NOMO-1 treated with dmso at 0.1 percent for 144 hours (cell line): ENCODE measurements around the gene SLC15A3.
A peak's percentile ranks its signal among the peaks of the same experiment; 100 is the strongest.
"Not testable (repeated sequence)": the region's sequence is repeated elsewhere in the genome, so short reads cannot be mapped to it uniquely, and the experiment has no call there.

Experiments
- DNase-seq: peaks from one replicate; lab custom pipeline; 2025; ENCODE audit not compliant: unreplicated experiment; lab: John Stamatoyannopoulos, UW

The SLC15A3 gene

DNA sequence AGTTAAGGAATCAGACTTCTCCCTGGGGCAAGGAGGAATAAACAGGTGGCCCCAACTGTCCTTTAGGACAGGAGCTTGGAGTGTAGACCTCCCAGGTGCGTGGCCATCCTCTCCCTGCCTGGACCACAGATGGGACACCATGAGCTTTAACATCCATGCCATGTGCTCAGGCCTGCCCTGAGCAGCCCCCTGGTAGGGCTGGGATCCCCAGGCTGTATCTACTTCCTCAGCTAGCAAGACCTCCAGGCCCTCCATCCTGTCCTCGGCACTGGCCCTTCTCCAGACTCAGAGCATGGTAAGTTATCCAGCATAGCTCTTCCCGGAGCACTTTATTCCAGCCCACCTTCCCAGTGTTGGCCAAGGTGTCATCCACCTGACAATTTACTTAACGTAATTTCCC, 25.2 kb upstream of the SLC15A3 start:
- DNase-seq, result no peak

DNA sequence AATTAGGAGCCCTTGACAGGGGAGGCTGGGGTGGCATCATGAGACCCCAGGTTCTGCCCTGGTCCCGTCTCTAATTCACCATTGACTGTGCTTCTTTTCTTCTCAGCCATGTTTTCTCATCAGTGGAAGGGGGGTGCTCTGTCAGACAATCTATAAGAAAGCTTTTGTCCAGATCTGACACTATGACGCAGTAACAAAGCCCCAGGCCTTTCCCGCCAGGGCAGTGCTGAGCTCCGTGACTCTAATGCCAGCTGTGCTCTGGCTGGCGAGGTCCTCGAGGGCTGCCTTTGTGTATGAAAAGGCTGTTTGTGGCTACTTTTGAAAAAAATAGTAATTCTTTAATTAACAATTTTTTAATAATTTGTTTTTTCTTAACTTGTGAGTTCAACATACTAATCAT, 22.8 kb upstream of the SLC15A3 start:
- no peak for DNase-seq

DNA sequence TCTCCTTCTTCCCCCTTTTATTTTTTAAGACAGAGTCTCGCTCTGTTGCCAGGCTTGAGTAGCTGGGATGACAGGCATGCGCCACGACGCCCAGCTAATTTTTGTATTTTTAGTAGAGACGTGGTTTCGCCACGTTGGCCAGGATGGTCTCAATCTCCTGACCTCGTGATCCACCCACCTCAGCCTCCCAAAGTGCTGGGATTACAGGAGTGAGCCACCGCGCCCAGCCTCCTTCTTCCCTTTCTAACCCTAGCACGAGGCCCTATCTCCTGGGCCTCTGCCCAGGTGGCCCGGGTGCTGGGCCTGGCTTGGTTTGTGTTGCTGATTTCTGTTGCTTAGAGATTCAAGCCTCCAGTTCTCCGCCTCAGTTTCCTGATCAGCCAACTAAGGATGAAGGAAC, 22.3 kb upstream of the SLC15A3 start:
- DNase-seq, result not testable (repeated sequence)

DNA sequence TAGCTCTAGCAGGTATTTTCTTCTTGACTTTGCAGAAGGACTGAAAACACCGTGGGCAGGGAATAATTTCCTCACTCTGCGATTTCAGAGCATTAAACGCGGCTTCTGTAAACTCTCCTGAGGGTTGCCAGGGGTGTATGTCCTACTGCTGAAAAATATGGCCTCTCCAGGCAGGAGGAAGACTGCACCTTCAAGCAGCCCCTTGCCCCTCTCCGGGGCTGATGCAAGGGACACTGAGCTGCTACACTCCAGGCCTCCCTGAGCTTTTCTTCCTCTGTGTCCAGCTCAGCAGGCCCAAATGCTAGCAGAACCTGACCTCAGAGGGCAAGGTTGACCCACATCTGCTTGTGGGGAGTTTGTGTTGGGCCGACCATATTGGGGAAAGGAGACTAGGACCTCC, 21.7 kb upstream of the SLC15A3 start:
- DNase-seq, result no peak

DNA sequence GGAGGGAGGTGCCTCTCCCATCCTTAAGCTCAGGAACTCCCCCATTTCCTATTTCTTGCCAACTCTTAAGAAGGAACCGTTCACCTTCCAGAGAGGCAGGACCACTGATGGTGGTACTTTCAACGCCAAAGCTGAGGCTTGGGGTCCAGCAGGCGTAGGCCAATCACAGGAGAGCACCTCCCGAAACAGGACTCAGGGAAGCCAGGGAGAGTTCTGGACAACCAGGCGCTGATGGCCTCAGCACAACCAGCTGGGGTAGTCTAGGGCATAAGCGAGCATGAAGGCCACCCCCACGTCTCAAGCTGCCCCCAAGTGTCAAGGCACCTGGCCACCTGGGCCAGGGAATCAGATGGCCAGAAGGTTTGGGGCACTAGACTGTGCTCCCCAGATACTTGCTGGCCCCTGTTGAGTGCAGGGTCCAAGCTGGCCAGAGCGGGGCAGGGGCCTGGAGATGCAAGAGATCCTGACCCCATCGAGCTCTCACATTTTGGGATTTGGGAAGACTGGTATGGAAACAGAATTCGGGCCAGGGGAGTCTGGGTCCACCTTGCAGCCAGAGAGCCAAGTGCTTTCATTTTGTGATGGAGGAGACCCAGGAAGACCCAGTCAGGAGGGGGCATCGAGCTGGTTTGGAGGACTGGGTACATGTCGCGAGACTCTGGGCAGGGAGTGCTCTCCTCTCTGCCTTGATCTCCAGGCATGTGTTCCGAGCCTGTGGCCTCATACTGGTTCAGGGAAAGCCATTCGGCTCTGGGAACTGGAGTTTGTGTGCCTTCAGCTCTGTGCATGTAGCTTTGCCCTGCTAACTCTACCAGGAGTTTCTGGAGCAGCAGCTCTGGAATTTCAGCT, 20.4 kb upstream of the SLC15A3 start:
- DNase-seq, result no peak

DNA sequence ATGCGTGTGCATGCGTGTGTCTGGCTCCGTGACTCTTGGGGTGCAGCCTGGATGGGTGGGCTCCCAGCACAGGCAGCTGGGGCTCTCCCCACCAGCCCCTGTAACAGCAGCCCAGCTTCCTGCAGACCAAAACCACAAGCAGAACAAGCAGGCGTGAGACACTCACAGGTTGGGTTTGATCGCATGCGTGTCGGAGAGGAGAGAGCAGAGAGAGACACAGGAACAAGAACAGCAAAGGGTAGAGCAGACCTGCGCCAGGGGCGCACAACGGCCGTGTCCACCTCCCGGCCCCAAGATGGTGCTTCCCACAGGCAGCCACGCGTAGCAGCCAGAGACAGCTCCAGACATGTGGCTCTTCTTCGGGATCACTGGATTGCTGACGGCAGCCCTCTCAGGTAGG, 19.5 kb upstream of the SLC15A3 start, which contains the start of gene CD6:
TSS of gene CD6 (plus strand) at position 161 of the 400 bp plus-strand sequence. CDS start at position 347, 186 bp downstream.
- DNase-seq, result no peak

DNA sequence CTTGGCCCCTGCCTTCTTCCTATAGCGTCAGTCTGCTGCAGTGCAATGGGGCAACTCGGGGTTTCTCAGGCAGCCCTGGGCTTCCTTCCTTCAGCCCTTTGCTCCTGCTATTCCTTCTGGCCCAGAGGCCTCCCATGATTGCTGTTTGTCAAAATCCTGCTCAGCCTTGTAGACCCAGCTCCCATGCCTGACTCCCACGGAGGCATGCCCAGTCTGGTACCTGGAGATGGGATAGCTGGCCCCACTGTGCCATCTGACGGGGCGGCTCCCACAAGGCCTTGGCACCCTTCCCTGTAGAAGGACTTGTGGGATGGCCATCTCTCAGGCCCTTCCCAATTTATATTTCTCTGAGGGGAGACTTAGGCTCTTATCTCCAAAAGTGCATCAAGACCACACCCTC, 18.9 kb upstream of the SLC15A3 start:
- no peak for DNase-seq

DNA sequence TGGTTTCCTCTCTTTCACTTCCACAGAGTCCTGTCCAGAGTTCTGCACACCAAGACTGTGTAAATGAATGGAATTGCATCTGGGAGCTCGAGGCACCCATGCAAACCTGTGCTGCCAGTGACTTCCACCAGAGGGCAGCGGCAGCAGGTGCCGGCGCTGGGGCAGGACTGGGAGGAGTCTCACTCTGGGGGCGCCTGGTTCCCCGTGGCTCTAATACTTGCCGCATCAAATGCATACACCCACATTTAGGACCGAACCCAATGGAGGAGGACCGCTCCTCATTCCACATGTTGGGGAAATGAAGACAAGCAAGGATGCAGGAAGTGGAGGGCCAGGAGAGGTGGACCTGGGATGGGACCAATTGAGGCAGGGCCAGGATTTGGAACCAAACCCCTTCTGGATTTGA, 18.4 kb upstream of the SLC15A3 start:
- DNase-seq, result peak; percentile 35

DNA sequence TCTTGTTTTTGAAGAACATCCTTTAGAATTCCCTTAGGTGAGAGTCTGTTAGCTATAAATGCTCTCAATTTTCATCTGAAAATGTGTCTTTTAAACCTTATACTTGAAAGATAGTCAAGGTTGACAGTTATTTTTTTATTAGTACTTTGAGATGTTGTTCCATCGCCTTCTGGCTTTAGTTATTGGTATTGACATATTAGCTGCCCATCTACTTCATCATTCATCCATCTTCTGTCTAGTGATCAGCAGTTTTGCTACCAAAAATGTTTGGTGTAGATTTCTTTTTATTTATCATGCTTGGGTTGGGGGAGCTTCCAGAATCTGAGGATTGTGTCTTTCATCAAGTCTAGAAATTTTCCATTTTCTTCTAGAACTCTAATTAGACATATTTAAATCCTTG, 16.2 kb upstream of the SLC15A3 start:
- no peak for DNase-seq

DNA sequence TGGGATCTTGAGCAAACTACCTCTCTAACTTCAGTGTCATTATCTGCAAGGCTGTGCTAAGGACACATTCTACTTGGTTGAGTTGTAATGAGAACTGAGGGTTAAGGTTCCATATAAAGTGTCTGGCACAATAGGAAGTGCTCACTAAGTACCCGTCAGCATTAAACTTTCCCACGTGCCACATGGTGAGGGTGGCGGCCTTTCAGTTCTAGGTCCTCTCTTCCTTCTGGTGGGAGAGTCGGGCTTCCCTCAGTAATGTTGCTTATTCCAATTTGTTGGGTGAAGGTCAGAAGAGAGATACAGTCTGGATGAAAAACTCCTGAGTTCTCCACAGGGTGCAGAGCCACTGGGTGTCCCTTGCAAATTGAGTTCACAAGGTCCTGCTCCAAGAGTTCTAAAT, 14.9 kb upstream of the SLC15A3 start:
- DNase-seq, result no peak

DNA sequence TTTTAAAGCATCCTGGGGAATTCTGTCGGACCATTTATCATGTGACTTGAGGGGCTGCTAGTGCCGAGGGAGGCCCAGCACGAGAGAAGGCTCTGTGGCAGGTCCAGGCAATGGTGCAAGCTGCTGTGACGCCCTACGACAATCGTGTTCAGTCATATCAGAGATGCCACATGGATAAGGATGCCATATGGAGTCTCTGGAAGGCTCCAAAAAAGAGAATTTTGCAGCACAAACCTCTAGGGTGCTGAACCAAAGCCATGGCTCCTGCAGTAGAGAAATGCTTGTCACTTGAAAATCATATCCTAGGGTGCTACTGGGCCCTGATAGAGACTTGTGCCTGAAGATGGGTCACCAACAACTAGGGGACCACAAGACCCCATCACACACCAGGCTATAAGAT, 12.8 kb upstream of the SLC15A3 start:
- DNase-seq, result no peak

DNA sequence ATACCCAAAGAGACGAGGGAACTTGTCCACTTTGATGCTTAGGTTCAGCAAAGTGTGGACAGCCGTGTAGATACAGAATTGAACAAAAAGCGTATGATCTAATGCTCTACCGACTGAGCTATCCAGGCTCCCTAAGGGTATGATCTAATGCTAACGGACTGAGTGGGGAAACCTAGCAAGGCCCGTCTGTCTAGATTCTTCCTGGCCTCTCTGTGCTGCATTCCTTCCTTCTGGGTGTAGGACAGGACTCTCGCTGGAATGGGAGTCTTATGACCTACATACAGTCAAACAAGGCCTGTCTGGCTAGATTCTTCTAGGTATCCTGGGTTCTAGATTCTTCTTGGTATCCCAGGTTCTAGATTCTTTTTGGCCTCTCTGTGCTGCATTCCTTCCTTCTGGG, 8.4 kb upstream of the SLC15A3 start:
- DNase-seq, result no peak

DNA sequence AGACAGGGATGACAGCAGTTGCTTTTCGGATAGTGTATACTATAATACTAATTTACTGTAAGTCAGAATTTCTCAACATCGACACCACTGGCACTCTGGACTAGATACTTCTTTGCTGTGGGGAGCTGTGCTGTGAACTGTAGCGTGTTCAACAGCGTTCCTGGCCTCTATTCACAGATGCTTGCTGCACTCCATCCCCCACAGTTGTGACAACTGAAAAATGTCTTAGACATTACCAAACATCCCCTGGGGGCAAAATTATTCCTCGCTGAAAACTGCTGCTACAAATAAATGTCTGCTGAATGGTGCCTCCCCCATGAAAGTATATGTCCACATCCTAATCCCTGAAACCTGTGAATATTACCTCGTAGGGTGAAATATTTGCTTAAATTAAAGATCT, 7.5 kb upstream of the SLC15A3 start:
- DNase-seq, result no peak

DNA sequence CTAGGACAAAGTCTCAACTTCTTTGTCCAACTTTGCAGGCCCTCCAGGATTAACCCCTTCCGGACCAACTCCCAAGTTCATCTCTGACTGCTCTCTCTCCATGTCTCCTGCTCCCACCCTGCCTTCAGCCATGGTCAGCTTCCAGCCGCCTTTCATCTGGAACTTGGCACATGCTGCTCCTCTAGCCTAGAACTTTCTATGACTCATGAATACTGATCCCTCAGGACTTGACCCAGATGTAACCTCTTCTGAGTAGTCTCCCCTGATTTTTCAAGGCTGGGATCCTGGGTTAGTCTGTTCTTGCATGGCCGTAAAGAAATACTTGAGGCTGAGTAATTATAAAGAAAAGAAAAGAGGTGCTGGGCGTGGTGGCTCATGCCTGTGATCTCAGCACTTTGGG, 5.2 kb upstream of the SLC15A3 start:
- no peak for DNase-seq

DNA sequence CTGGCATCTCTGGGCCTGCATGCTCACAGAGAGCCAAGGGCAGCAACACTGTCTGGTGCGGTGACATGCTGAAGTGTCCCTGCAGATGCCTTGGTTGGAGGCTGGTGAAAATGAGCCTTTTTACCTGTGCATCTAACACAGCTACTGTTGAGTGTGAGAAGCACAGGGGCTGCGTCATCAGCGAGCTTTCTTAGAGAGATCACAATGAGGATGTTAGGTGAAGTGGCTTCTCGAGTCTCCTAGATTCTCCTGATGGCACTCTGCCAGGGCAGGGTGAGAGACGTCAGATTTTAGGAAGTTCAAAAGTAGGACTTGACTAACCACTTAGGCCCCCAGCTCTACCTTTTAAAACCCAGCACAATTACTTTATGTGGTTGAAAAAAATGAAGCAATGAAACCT, 3.6 kb upstream of the SLC15A3 start:
- DNase-seq, result no peak

DNA sequence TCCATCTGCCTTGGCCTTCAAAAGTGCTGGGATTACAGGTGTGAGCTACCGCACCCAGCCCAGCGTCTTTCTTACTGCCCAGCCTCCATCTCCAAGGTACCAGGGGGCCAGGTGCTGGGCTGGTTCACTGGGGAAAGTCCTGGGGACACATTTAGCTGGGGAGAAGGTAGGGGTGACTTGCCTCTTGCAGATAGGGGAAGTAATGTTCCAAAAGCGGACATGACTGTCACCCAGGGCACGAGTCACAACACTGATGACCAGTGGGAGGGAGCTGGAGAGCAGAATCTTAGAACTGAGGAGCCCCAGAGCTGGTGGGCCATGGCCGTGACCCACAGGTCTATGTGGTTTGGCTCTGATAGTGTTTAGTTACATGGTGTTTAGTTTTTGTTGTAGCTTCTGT, 2.4 kb upstream of the SLC15A3 start:
- DNase-seq, result no peak

DNA sequence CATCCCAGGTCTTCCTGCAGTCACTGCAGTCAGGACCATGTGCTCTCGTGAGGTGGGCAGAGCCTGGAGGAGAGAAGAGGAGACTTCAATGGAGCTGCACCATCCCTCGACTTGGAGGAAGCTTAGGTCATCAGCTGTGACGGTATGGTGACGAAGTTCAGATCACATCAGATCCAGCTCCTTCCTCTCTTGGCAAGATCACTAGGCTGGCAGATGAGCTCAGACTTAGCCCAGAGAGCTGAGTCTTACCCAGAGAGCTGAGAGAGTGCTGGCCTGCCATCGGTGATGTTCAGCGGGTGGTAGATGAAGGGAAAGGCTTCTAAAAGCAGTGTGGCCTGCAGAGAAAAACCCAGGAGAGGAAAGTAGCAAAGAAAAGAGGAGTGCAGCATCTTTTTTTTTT, 1.8 kb upstream of the SLC15A3 start:
- no peak for DNase-seq

DNA sequence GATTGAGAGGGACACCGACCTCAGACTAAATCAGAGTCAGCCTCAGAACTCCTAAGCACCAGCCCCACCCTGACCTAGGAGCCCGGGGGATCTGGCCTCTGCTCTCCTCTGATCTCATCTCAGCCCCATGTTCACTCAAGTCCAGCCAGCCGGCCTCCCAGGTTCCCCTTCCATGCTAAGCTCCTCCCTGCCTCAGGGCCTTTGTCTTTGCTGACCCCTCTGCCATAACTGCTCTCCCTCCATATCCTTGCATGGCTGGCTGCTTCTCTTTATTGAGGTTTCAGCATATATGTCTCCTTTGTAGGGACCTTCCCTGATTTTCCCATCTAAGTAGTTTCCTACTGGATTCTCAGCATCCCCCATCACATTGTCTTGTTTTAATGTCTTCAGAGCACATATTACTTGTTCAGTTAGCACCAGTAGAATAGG, 780 bp upstream of the SLC15A3 start:
- no peak for DNase-seq

DNA sequence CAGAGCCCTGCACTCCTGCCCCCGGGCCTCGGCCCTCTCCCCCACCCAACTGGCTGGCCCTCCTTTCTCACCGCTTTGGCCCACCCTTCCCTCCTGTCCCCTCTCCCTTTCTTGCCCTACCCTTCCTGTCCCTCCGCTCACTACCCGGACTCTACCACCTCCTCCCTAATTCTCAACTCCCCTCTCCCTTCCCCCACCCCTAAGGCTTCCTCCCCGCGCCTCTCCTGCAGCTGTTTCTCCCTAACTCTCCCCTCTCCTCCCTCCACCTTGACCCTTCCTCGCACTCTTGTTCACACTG, 421 bp downstream of the SLC15A3 start:
- DNase-seq, result peak; percentile 11

DNA sequence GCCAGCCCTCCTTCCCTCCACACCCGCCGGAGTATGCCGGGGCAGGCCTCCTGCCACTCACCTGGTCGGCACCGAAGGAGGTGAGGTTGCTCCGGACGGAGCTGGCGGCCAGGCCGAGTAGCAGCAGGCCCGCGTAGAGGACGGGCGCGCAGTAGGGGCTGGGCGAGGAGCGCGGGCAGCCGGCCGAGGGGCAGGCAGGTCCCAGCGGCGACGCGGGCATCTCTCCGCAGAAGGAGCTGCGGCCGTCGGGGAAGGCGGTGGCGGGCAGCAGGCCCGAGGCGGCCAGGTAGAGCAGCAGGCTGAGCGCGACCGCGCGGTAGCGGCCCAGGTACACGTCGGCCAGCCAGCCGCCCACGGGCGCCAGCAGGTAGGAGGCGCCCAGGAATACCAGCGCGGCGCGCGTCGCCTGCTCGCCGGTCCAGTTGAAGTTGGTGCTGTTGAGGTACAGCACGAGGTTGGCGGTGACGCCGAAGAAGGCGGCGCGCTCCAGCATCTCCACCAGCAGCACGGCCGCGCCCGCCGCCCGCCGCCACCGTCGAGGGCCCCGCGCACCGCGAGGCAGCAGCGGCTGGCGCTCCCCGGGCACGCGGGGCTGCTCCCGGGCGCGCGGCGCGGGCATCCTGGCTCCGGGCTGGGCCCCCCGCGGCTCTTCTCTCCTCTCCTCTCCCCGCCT, 907 bp downstream of the SLC15A3 start:
- DNase-seq, result no peak

DNA sequence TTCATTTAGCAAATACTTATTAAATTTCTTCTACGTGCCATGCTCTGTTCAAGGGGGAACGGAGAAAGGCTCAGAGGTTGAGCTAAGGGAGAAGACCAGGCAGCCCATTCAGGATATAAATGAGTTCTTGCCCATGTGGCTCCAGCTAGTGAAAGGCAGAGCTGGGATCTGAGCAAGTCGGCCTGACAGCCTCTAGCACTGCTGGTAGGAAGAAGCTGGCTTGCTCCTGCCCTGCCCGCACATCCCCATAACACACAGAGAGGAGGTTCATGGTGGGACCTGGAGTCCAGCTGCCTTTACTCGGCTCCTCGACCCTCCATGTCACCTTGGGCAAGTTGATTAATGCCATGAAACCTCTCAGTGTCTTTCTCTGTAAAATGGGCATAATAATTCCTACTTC, 2.0 kb downstream of the SLC15A3 start:
- DNase-seq, result no peak

DNA sequence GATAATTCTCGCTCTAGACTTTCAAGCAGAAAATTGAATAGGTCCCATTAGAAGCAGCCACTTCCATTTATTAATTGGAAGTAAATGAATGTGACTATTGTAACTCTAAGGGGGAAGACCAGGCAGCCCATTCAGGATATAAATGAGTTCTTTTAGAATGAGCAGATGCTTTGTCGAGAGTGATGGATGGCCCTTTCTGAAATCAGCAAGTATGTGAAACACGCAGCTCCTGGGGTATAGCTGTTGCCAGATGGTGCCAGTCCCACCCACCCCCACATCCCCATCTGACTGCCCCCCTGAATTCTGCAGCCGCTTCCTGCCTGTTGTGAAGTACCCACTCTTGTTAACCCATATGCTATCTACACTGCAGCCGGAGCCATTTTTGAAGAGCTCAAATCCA, 3.7 kb downstream of the SLC15A3 start:
- no peak for DNase-seq

DNA sequence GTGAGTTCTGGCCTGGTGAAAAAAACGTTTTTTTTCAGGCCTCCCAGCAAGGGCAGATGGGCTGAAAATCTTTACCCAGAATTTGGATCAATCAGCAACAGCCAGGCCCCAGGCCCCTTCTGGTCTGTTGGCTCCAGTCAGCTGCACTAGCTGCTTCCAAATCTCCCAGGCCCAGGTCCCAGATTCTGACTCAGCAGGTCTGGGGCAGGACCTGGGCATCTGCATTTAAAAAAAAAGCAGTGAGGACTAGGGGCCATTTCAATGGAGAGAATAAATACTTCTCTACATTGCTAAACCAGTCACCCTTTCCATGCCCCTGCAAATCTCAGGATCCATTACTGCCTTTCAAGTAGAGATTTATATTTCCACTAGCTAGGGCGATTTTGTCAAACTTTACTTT, 4.3 kb downstream of the SLC15A3 start:
- DNase-seq, result no peak
